ENCODE data around the gene TTC39B.

Gene TTC39B

DNA sequence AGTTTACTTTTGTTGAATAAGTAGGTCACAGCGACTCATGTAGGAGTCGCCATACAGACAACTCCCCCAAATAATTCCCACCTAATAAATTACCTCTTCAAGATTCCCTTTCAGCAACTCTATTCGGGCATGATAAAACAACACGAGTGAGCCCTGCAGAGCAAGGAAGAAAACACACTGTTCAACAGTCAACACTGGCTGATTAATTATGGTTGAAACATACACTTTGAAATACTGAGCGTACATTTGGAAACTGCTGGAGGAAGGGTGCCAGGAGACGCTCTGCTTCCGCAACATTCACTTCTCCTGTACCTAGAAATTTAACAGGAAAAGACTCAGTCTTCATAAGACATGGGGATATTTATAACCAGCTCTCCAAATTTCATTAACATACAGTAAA lies 117.5 kb downstream of the TTC39B start (continued):
- TF ChIP-seq, protein P1, sequence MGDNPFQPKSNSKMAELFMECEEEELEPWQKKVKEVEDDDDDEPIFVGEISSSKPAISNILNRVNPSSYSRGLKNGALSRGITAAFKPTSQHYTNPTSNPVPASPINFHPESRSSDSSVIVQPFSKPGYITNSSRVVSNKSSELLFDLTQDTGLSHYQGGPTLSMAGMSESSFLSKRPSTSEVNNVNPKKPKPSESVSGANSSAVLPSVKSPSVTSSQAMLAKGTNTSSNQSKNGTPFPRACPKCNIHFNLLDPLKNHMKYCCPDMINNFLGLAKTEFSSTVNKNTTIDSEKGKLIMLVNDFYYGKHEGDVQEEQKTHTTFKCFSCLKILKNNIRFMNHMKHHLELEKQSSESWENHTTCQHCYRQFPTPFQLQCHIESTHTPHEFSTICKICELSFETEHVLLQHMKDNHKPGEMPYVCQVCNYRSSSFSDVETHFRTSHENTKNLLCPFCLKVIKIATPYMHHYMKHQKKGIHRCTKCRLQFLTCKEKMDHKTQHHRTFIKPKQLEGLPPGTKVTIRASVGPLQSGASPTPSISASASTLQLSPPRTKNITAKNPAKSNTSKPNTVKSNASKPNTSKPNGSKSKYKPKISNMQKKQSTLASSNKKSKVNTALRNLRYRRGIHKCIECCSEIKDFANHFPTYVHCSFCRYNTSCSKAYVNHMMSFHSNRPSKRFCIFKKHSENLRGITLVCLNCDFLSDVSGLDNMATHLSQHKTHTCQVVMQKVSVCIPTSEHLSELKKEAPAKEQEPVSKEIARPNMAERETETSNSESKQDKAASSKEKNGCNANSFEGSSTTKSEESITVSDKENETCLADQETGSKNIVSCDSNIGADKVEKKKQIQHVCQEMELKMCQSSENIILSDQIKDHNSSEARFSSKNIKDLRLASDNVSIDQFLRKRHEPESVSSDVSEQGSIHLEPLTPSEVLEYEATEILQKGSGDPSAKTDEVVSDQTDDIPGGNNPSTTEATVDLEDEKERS (tag by site-specific recombination; IDR thresholded peaks at IDR 0.05): no peak
- TF ChIP-seq ZFP69B (tag by site-specific recombination; IDR thresholded peaks at IDR 0.05) (no peak), ZFP3 (tag by site-specific recombination; IDR thresholded peaks at IDR 0.05; ENCODE audit: low read depth) (no peak), ZNF112 (tag by site-specific recombination; IDR thresholded peaks at IDR 0.05) (no peak), ZNF132 (tag by site-specific recombination; IDR thresholded peaks at IDR 0.05; ENCODE audit: borderline replicate concordance) (no peak), ZNF600 (tag by site-specific recombination; IDR thresholded peaks at IDR 0.05) (no peak), ZNF302 (tag by site-specific recombination; IDR thresholded peaks at IDR 0.05; ENCODE audit: low read depth) (no peak)
- TF ChIP-seq, protein P2, sequence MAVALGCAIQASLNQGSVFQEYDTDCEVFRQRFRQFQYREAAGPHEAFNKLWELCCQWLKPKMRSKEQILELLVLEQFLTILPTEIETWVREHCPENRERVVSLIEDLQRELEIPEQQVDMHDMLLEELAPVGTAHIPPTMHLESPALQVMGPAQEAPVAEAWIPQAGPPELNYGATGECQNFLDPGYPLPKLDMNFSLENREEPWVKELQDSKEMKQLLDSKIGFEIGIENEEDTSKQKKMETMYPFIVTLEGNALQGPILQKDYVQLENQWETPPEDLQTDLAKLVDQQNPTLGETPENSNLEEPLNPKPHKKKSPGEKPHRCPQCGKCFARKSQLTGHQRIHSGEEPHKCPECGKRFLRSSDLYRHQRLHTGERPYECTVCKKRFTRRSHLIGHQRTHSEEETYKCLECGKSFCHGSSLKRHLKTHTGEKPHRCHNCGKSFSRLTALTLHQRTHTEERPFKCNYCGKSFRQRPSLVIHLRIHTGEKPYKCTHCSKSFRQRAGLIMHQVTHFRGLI (tag by site-specific recombination; IDR thresholded peaks at IDR 0.05): no peak
- TF ChIP-seq, protein P3, sequence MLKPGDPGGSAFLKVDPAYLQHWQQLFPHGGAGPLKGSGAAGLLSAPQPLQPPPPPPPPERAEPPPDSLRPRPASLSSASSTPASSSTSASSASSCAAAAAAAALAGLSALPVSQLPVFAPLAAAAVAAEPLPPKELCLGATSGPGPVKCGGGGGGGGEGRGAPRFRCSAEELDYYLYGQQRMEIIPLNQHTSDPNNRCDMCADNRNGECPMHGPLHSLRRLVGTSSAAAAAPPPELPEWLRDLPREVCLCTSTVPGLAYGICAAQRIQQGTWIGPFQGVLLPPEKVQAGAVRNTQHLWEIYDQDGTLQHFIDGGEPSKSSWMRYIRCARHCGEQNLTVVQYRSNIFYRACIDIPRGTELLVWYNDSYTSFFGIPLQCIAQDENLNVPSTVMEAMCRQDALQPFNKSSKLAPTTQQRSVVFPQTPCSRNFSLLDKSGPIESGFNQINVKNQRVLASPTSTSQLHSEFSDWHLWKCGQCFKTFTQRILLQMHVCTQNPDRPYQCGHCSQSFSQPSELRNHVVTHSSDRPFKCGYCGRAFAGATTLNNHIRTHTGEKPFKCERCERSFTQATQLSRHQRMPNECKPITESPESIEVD (tag by site-specific recombination; IDR thresholded peaks at IDR 0.05): no peak

DNA sequence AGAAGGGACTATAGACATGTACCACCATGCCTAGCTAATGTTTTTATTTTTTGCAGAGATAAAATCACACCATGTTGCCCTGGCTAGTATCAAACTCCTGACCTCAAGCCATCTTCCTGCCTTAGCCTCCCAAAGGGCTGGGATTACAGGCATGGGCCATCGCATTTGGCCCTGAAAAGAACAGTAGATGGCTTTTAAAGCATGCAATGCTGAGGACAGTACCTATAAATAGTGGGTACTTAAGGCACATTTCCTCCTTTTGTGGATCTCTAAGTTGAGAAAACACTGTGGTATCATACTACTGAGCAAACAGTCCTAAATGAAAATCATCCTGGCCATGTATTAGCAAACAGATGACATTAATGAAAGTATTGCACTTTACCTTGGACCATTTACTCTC lies 119.4 kb downstream of the TTC39B start:
- H3K36me3 ChIP-seq (ENCODE audit: control insufficient read depth in 2 of 2, insufficient read depth in 1 of 2, low read length in 2 of 2): peaks cover 0 to 11% of the 10 kb centered on the region in 2 experiments; a peak in 1 of 3 replicates
- ChIA-PET POLR2A (no interaction called here), CTCF (no interaction called here)
- H3K4me1 ChIP-seq (ENCODE audit: control insufficient read depth, insufficient read depth, low read length): no peaks in the 10 kb centered on the region
- no peaks in the 10 kb centered on the region for H3K9me3 ChIP-seq (ENCODE audit: control insufficient read depth, insufficient read depth, low read depth, low read length)
- H3K27ac ChIP-seq (ENCODE audit: extremely low read depth, low read depth, low read length): no peak overlapping the region
- H3K4me3 ChIP-seq (ENCODE audit: low read depth, low read length): no peak overlapping the region
- TF ChIP-seq TCF7L2 (IDR thresholded peaks at IDR 0.05; ENCODE audit: borderline replicate concordance, low read depth, low read length): no peak
- TF ChIP-seq, protein P1 (tag by site-specific recombination; IDR thresholded peaks at IDR 0.05): no peak
- TF ChIP-seq ZNF596 (tag by site-specific recombination; IDR thresholded peaks at IDR 0.05): no peak
- no peak for TF ChIP-seq REPIN1 (tag by site-specific recombination; IDR thresholded peaks at IDR 0.05; ENCODE audit: low read depth)
- TF ChIP-seq ZNF624 (tag by site-specific recombination; IDR thresholded peaks at IDR 0.05): no peak
- TF ChIP-seq ZNF837 (tag by site-specific recombination; IDR thresholded peaks at IDR 0.05): no peak
- TF ChIP-seq, protein P4, sequence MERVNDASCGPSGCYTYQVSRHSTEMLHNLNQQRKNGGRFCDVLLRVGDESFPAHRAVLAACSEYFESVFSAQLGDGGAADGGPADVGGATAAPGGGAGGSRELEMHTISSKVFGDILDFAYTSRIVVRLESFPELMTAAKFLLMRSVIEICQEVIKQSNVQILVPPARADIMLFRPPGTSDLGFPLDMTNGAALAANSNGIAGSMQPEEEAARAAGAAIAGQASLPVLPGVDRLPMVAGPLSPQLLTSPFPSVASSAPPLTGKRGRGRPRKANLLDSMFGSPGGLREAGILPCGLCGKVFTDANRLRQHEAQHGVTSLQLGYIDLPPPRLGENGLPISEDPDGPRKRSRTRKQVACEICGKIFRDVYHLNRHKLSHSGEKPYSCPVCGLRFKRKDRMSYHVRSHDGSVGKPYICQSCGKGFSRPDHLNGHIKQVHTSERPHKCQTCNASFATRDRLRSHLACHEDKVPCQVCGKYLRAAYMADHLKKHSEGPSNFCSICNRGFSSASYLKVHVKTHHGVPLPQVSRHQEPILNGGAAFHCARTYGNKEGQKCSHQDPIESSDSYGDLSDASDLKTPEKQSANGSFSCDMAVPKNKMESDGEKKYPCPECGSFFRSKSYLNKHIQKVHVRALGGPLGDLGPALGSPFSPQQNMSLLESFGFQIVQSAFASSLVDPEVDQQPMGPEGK (tag by site-specific recombination; IDR thresholded peaks at IDR 0.05): no peak
- TF ChIP-seq ZBTB1 (tag by site-specific recombination; IDR thresholded peaks at IDR 0.05): no peak
- no peak for TF ChIP-seq ZNF302 (tag by site-specific recombination; IDR thresholded peaks at IDR 0.05; ENCODE audit: low read depth)
- TF ChIP-seq, protein P5, sequence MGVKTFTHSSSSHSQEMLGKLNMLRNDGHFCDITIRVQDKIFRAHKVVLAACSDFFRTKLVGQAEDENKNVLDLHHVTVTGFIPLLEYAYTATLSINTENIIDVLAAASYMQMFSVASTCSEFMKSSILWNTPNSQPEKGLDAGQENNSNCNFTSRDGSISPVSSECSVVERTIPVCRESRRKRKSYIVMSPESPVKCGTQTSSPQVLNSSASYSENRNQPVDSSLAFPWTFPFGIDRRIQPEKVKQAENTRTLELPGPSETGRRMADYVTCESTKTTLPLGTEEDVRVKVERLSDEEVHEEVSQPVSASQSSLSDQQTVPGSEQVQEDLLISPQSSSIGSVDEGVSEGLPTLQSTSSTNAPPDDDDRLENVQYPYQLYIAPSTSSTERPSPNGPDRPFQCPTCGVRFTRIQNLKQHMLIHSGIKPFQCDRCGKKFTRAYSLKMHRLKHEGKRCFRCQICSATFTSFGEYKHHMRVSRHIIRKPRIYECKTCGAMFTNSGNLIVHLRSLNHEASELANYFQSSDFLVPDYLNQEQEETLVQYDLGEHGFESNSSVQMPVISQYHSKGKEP (tag by site-specific recombination; IDR thresholded peaks at IDR 0.05): no peak
- TF ChIP-seq ZNF701 (tag by site-specific recombination; IDR thresholded peaks at IDR 0.05): no peak
- no peak for TF ChIP-seq ZNF777 (tag by site-specific recombination; IDR thresholded peaks at IDR 0.05; ENCODE audit: borderline replicate concordance)
- TF ChIP-seq ZNF223 (tag by site-specific recombination; IDR thresholded peaks at IDR 0.05): no peak
